Measurements from ENCODE around the gene GNAI2.

Gene GNAI2

DNA sequence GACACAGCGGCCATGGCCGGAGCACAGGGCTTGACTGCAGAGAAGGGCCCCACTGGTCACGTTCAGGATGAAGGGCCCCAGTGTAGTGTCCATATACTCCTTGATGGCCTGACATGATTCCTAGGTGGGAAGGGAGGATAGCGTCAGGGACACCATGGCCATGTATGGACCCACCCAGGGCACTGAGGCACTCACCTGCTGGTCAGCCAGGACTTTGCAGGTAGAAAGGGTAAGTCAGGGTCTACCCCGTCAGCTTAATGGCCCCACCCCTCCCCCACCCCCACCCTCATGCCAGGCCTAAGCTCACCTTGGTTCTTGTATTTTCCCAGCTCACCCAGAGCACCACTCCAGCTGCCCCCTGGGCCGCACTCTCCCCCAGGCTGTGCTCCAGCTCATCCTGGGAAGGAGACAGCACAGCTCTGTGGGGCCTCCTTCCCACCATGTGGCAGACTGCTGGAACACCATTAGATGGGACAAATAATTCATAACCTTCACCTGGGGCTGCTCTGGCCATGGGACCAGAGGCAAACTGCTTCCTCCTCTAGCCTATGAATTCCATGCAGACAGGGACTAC lies 64.8 kb downstream of the GNAI2 start:
- no peak for FAIRE-seq

DNA sequence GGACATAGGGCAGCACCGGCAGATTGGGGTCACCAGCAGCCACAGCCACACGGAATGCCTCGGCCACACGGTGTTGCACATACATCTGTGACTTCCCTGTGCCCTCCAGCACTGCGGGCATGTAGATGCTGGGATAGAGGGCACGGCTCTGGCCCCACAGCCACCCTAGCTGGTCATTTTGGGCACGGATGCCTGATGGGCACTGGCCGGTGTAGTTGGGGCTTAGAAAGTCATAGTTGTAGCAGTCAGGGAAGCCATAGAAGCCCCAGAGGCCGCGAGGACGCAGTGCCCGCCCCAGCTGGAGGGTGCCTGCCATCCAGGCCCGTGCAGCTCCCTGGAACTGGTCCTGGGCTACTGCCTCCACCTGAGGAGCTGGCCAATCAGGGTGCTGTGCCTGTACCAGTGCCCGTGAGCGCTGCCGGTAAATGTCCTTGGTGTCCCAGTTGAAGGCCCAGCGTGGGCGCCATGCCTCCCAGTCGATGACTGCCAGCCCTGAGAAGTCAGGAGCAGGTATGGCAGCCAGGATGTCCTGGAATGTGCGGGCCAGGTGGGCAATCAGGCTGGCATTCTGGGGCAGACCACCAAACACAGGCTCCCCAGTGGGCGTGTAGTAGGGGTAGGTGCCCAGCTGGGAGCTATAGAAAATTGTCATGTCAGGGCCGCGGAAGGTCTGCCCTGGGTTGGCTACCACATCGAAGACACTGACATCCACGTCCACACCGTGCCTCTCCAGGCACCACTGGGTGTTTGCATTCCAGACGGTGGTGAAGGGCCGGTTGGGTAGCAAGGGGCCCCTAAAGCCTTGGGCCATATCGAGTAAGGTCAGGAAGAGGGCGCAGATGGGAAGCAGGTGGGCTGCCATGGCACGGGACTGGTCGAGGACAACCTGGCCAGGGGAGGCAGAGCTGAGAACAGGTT lies 66.3 kb downstream of the GNAI2 start:
- no peak for FAIRE-seq

DNA sequence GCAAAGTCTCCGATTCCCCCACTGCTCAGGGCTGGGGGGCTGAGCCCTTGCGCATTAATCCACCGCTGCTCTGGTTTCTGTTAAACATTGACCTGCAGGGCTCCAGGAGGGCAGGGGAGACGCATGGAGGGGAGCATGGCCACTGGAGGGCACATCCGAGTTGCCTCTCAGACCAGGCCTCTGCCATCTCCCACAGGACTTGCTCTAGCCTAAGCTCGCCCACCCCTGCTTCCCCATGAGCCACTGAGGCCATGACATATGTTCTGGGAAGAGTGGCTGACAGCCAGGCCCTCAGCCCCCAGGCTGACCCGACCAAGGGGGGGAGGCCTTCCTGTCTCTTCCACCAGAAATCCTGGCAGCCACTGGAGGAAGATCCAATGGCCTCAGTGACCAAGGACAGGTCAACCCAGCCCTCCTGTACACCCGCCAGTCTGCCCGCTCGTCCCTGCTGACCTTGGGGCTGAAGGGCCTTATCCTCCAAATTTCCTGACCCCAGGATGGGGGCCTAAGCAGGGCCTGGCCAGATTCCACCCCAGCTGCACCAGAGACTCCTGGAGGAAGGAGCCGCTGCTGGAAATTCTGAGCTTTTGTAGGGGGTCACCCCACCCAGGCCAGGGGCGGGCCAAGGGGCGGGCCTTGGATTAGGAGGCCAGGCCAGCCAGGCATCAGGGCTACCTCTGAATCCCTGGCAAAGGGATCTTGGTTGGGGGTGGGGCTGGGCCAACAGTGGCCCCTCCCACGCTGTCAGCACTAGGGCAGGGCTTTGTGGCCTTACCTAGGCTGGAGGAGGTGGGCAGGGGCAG lies 67.2 kb downstream of the GNAI2 start, which contains the start of gene HYAL1:
HYAL1 (minus strand) TSS at position 562 of the 803 bp plus-strand sequence. CDS start 618 bp downstream, outside the sequence.
- FAIRE-seq = no peak

DNA sequence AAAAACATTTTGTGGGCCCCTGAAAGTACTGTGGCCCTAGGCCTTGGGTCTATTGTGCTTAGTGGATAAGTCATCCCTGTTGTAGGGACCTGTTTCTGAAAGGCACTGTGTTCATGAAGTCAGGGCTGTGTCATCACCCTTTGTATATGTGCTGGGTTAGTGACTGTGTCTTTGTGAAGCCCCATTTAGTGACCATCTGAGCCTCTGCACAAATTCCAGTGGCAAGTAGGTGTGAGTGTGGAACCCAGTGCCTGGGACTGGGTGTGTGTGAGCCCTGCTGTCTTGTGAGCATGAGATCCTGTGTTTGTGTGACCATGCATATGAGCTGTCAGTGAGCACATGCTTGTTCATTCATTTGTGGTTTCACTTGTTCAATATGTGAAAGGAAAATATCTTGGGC lies 68.6 kb downstream of the GNAI2 start:
- FAIRE-seq = no peak

Measured in endometrium (tissue), 2 donors.